Measurements from ENCODE around the gene CCDC32.

DNA sequence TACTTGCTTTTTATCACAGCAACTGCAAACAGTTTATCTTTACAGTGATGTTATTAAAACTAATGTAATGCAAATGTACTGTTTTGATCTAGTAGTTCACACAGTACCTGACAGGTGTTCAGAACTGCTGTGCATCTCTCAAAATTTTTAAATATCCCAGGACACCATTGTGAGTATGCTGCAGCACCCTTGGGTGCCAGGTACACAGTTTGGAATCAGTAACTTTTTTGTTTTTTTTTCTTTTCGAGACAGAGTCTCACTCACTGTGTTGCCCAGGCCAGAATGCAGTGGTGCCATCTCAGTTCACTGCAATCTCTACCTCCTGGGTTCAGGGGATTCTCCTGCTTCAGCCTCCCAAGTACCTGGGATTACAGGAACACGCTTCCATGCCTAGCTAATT lies 32.2 kb upstream of the CCDC32 start:
- TF ChIP-seq, protein P1, sequence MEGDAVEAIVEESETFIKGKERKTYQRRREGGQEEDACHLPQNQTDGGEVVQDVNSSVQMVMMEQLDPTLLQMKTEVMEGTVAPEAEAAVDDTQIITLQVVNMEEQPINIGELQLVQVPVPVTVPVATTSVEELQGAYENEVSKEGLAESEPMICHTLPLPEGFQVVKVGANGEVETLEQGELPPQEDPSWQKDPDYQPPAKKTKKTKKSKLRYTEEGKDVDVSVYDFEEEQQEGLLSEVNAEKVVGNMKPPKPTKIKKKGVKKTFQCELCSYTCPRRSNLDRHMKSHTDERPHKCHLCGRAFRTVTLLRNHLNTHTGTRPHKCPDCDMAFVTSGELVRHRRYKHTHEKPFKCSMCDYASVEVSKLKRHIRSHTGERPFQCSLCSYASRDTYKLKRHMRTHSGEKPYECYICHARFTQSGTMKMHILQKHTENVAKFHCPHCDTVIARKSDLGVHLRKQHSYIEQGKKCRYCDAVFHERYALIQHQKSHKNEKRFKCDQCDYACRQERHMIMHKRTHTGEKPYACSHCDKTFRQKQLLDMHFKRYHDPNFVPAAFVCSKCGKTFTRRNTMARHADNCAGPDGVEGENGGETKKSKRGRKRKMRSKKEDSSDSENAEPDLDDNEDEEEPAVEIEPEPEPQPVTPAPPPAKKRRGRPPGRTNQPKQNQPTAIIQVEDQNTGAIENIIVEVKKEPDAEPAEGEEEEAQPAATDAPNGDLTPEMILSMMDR (conservative IDR thresholded peaks at IDR 0.05; ENCODE audit: low read length), result no peak
- TF ChIP-seq EZH2phosphoT487 (IDR thresholded peaks at IDR 0.05; ENCODE audit: borderline replicate concordance), result no peak
